Kidney epithelial cell (primary cell): ENCODE measurements around the gene INSC. TPM values are rescaled to one million over a fixed set of nuclear protein-coding genes. Genes with fewer than 3 reads are reported as not detected.

Experiments used
- DNase-seq: peaks from one replicate; pipeline ENCODE4 v3.0.0-alpha.2; 2010; ENCODE audit warnings: low read depth
- H3K27me3 ChIP-seq: 2 replicates; pipeline ENCODE4 v1.6.0; 2011; ENCODE audit warnings: low read length; ENCODE audit not compliant: control insufficient read depth, insufficient read depth
- H3K36me3 ChIP-seq: 2 replicates; pipeline ENCODE4 v1.5.1; 2011; ENCODE audit warnings: low read length; ENCODE audit not compliant: control insufficient read depth, insufficient read depth
- H3K4me3 ChIP-seq: 2 replicates; pipeline ENCODE4 v1.5.1; 2011; ENCODE audit warnings: low read depth, mild to moderate bottlenecking, control low read depth, low read length
- CTCF ChIP-seq: IDR thresholded peaks from 2 replicates; pipeline ENCODE4 v1.5.1; 2011; ENCODE audit warnings: mild to moderate bottlenecking, moderate library complexity, low read length, control low read depth, inconsistent platforms; ENCODE audit not compliant: insufficient read depth, poor library complexity, severe bottlenecking
- total RNA-seq: library from RNA; depleted of rRNA; stranded (reverse); fragments of >200 nt; gene quantifications from 2 replicates; pipeline ENCODE4 v1.2.3, GENCODE V29; 2015

Gene INSC
- total RNA-seq, 1 donor from 2014 or later: 0.33 TPM

GRCh38 chr11:15291885-15292284 is 177.2 kb downstream of the INSC start:
- TF ChIP-seq CTCF: no peak
- Histone ChIP-seq H3K4me3 (no peak overlapping the region), H3K36me3 (no peaks in the 10 kb centered on the region), H3K27me3 (no peaks in the 10 kb centered on the region)
- DNase-seq: no peak

GRCh38 chr11:15293975-15294620 is 179.4 kb downstream of the INSC start:
- Histone ChIP-seq H3K4me3 (no peak overlapping the region), H3K36me3 (no peaks in the 10 kb centered on the region), H3K27me3 (no peaks in the 10 kb centered on the region)
- TF ChIP-seq CTCF: no peak
- no peak for DNase-seq

- Histone ChIP-seq H3K36me3 (no peaks in the 10 kb centered on the region), H3K4me3 (no peak overlapping the region), H3K27me3 (no peaks in the 10 kb centered on the region)
- no peak for DNase-seq
- no peak for TF ChIP-seq CTCF
Measured at GRCh38 chr11:15295695-15296094, 181.0 kb downstream of the INSC start.

Other genes starting within 250 kb of the INSC start
- gene CYP2R1, start 222.7 kb upstream of the INSC start, total RNA-seq: 21.3 and 30.9 TPM in 2 replicates
- 1.8 and 6.0 TPM in 2 replicates for gene CALCA, start 142.6 kb upstream of the INSC start, total RNA-seq
- 1.2 and 2.4 TPM in 2 replicates for gene CALCB, start 41.3 kb upstream of the INSC start, total RNA-seq